A549 treated with dexamethasone at 1 μM for 4 hours (cell line): ENCODE data around the gene NELFE. TPM values are rescaled to one million over a fixed set of nuclear protein-coding genes. Genes with fewer than 3 reads are reported as not detected.

ENCODE experiments used
- total RNA-seq: library from RNA; stranded (reverse); fragments of 200-300 nt; extraction: Qiagen RNA extraction; gene quantifications from 5 replicates; pipeline ENCODE4 v1.2.3, GENCODE V29; 2022

Gene NELFE
- total RNA-seq = 81.5 to 99.5 TPM (median 85.1 TPM) in 5 replicates

DNA sequence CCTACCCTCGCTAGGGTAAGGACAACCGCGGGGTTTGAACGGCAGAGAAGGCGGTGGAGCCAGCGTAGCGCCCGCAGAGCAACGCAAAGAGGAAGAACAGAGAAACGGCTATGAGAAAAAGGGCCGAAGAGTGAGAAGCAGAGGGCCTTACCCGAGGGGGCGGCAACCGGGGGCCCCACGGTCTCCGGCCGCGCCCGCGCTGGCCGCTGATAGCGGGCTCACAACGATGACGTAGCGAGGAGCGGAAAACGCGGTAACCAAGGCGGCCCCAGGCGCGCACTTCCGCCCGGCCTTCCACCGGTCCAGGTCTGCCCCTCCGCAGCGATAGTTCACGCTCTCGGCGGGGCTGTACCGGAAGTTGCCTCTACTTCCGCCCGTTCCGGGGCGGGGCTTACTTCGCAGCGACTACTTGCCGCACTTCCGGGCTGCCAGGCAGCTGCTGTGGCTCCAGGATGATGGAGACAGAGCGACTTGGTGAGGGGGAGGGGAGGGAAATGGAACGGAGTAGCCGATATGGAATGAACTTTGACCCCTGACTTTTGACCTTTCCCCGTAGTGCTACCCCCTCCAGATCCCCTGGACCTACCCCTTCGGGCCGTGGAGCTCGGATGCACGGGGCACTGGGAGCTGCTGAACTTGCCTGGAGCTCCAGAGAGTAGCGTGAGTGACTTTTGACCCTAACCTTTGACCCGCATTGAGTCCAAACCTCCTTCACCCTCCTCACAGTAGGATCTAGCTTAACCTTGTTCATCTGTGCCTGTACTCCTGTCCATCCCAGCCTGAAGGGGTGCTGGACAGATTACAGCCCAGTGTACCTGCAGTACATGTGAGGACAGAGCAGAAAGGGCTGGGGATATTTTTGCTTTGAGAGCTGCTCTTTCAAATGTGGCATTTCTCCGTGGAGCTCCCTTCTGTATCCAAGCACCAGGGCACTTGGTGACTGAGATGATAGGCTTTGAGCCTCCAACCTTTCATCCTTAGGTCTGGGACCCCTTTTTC lies at the start of gene NELFE, which contains the start of gene SKIC2:
Gene NELFE (minus strand): TSS at position 231 of the 999 bp plus-strand sequence. CDS start 525 bp downstream, outside the sequence.
Gene SKIC2 (plus strand): TSS at position 435 of the 999 bp plus-strand sequence. CDS start 18 bp downstream, at position 453.

GRCh38 chr6:31981744-31982143 lies 23.0 kb upstream of the NELFE start, which contains the start of gene C4A:
TSS of gene C4A (plus strand) at chr6:31982057. CDS start at chr6:31982108, 51 bp downstream.

DNA sequence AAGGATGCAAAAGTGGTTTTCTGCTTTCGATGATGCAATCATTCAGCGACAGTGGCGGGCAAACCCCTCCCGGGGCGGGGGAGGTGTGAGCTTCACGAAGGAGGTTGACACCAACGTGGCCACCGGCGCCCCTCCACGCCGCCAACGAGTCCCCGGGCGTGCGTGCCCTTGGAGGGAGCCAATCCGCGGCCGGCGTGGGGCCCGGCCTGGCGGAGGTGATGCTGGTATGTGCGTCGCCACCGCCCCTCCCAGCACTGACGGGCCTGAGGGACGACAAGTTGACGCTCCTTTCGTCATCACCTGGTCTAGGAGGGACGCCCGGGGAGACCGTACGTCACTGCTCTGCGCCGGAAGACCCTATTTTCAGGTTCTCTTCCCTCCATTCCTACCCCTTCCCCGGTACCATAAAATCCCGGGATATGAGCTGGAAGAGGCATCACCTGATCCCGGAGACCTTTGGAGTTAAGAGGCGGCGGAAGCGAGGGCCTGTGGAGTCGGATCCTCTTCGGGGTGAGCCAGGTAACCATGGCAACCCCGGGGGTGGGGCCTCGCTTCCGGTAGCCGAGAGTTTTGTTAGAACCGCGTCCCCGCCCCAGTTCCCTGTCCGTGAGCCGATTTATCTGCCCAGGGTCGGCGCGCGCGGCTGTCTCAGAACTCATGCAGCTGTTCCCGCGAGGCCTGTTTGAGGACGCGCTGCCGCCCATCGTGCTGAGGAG lies 13.4 kb upstream of the NELFE start, which contains the start of gene DXO:
Gene DXO (minus strand): TSS at position 146 of the 716 bp plus-strand sequence. CDS start 463 bp downstream, outside the sequence.

GRCh38 chr6:31945507-31946369 lies 13.0 kb downstream of the NELFE start, which contains the start of gene CFB:
TSS of gene CFB (plus strand) at chr6:31946095. CDS start at chr6:31946222, 127 bp downstream.

GRCh38 chr6:31927242-31927862 lies 31.4 kb downstream of the NELFE start, which contains the start of gene C2:
TSS of gene C2 (plus strand) at chr6:31927717. CDS start at chr6:31927753, 36 bp downstream.

Other genes with a start within 250 kb of the NELFE start
- gene LY6G6D, start 243.6 kb downstream of the NELFE start, total RNA-seq = not detected in 5 replicates
- gene LY6G6C, start 237.2 kb downstream of the NELFE start, total RNA-seq = 0.08 to 0.12 TPM in 2 of 5 replicates, not detected in the others
- not detected in 5 replicates for gene MPIG6B, start 235.6 kb downstream of the NELFE start, total RNA-seq
- 24.9 to 30.6 TPM (median 28.7 TPM) in 5 replicates for gene DDAH2, start 229.7 kb downstream of the NELFE start, total RNA-seq
- 438 to 455 TPM (median 449 TPM) in 5 replicates for gene CLIC1, start 222.4 kb downstream of the NELFE start, total RNA-seq
- gene MSH5, start 219.0 kb downstream of the NELFE start, total RNA-seq = 8.4 to 14.3 TPM (median 14.1 TPM) in 5 replicates
- 2.1 to 3.7 TPM (median 3.5 TPM) in 5 replicates for gene SAPCD1, start 196.3 kb downstream of the NELFE start, total RNA-seq
- gene VWA7, start 181.6 kb downstream of the NELFE start, total RNA-seq = 0.94 to 1.9 TPM (median 1.7 TPM) in 5 replicates
- 39.7 to 58.5 TPM (median 57.1 TPM) in 5 replicates for gene VARS1, start 163.2 kb downstream of the NELFE start, total RNA-seq
- gene LSM2, start 152.0 kb downstream of the NELFE start, total RNA-seq = 47.5 to 56.4 TPM (median 52.4 TPM) in 5 replicates
- 1.1 to 1.8 TPM (median 1.7 TPM) in 5 replicates for gene HSPA1L, start 143.7 kb downstream of the NELFE start, total RNA-seq
- gene HSPA1A, start 143.4 kb downstream of the NELFE start, total RNA-seq = 104 to 243 TPM (median 196 TPM) in 5 replicates
- 73.0 to 177 TPM (median 144 TPM) in 5 replicates for gene HSPA1B, start 131.2 kb downstream of the NELFE start, total RNA-seq
- gene NEU1, start 96.2 kb downstream of the NELFE start, total RNA-seq = 22.0 to 34.1 TPM (median 28.7 TPM) in 5 replicates
- gene SLC44A4, start 80.0 kb downstream of the NELFE start, total RNA-seq = 0.04 to 0.06 TPM in 2 of 5 replicates, not detected in the others
- gene EHMT2, start 61.3 kb downstream of the NELFE start, total RNA-seq = 18.2 to 30.9 TPM (median 28.3 TPM) in 5 replicates
- gene ZBTB12, start 56.9 kb downstream of the NELFE start, total RNA-seq = 2.9 to 4.4 TPM (median 3.9 TPM) in 5 replicates
- gene C2, start 31.3 kb downstream of the NELFE start, total RNA-seq = 0.27 to 0.40 TPM (median 0.30 TPM) in 5 replicates
- 1.4 to 2.1 TPM (median 1.6 TPM) in 5 replicates for gene CFB, start 12.9 kb downstream of the NELFE start, total RNA-seq
- gene SKIC2, start 204 bp upstream of the NELFE start, total RNA-seq = 17.5 to 26.7 TPM (median 23.7 TPM) in 5 replicates
- 10.3 to 12.9 TPM (median 12.5 TPM) in 5 replicates for gene DXO, start 13.2 kb upstream of the NELFE start, total RNA-seq
- gene C4A, start 23.1 kb upstream of the NELFE start, total RNA-seq = 0.63 to 1.2 TPM (median 0.89 TPM) in 5 replicates
- gene C4B, start 55.8 kb upstream of the NELFE start, total RNA-seq = 0.47 to 0.90 TPM (median 0.64 TPM) in 5 replicates
- 0.09 TPM in 1 of 5 replicates, not detected in the others for gene CYP21A2, start 79.4 kb upstream of the NELFE start, total RNA-seq
- 0.33 to 0.85 TPM (median 0.53 TPM) in 5 replicates for gene TNXB, start 150.4 kb upstream of the NELFE start, total RNA-seq
- 23.7 to 36.6 TPM (median 35.8 TPM) in 5 replicates for gene ATF6B, start 169.3 kb upstream of the NELFE start, total RNA-seq
- 6.5 to 7.7 TPM (median 6.9 TPM) in 5 replicates for gene FKBPL, start 171.3 kb upstream of the NELFE start, total RNA-seq
- gene PRRT1, start 193.0 kb upstream of the NELFE start, total RNA-seq = 0.35 to 1.1 TPM (median 0.68 TPM) in 5 replicates
- gene PPT2, start 195.2 kb upstream of the NELFE start, total RNA-seq = 7.1 to 9.4 TPM (median 9.0 TPM) in 5 replicates
- gene EGFL8, start 205.6 kb upstream of the NELFE start, total RNA-seq = 0.70 to 2.2 TPM (median 1.5 TPM) in 5 replicates
- gene AGPAT1, start 217.1 kb upstream of the NELFE start, total RNA-seq = 32.1 to 44.9 TPM (median 44.4 TPM) in 5 replicates
- gene RNF5, start 219.4 kb upstream of the NELFE start, total RNA-seq = 32.0 to 43.1 TPM (median 40.9 TPM) in 5 replicates
- 0.47 to 1.8 TPM (median 1.4 TPM) in 5 replicates for gene AGER, start 225.3 kb upstream of the NELFE start, total RNA-seq
- 13.5 to 18.9 TPM (median 17.2 TPM) in 5 replicates for gene PBX2, start 231.2 kb upstream of the NELFE start, total RNA-seq
- gene GPSM3, start 233.7 kb upstream of the NELFE start, total RNA-seq = 0.26 to 0.48 TPM (median 0.36 TPM) in 5 replicates